ENCODE data around the gene EEF2K.

The EEF2K gene

GRCh38 chr16:22206842-22207714, 1.0 kb downstream of the EEF2K start:
- peak; percentile 69 for ATAC-seq
- TF ChIP-seq ZNF8 (CRISPR knock-in tag; IDR thresholded peaks at IDR 0.05) (peak; percentile 44; the same call in 1 of the 2 replicates), CREB5 (CRISPR knock-in tag; IDR thresholded peaks at IDR 0.05; ENCODE audit: low read depth) (no peak)

GRCh38 chr16:22207715-22208360, 1.8 kb downstream of the EEF2K start:
- no peak for ATAC-seq
- no peak for TF ChIP-seq ZNF565 (CRISPR knock-in tag; conservative IDR thresholded peaks at IDR 0.05; ENCODE audit: low read depth)
- no peak for TF ChIP-seq SNAI2 (CRISPR knock-in tag; IDR thresholded peaks at IDR 0.05)
- no peak for TF ChIP-seq ESRRG (CRISPR knock-in tag; IDR thresholded peaks at IDR 0.05)

- no peak for ATAC-seq
- no peak for TF ChIP-seq ZNF565 (CRISPR knock-in tag; conservative IDR thresholded peaks at IDR 0.05; ENCODE audit: low read depth)
Measured at GRCh38 chr16:22210285-22210684, 4.2 kb downstream of the EEF2K start.

GRCh38 chr16:22210854-22211253, 4.8 kb downstream of the EEF2K start:
- TF ChIP-seq ZFP30 (CRISPR knock-in tag; IDR thresholded peaks at IDR 0.05) (no peak), ZNF8 (CRISPR knock-in tag; IDR thresholded peaks at IDR 0.05) (no peak)

GRCh38 chr16:22213236-22213635, 7.2 kb downstream of the EEF2K start:
- TF ChIP-seq ZFP3 (CRISPR knock-in tag; IDR thresholded peaks at IDR 0.05), result no peak
- no peak for TF ChIP-seq ZNF70 (CRISPR knock-in tag; IDR thresholded peaks at IDR 0.05)
- TF ChIP-seq ARNTL (CRISPR knock-in tag; IDR thresholded peaks at IDR 0.05; ENCODE audit: borderline replicate concordance, low read depth), result no peak
- TF ChIP-seq BACH2 (CRISPR knock-in tag; IDR thresholded peaks at IDR 0.05; ENCODE audit: borderline replicate concordance), result no peak
- no peak for TF ChIP-seq TSHZ2 (CRISPR knock-in tag; IDR thresholded peaks at IDR 0.05)
- TF ChIP-seq CSRNP3 (CRISPR knock-in tag; IDR thresholded peaks at IDR 0.05), result no peak
- no peak for TF ChIP-seq PATZ1 (CRISPR knock-in tag; IDR thresholded peaks at IDR 0.05; ENCODE audit: borderline replicate concordance)
- TF ChIP-seq ZNF565 (CRISPR knock-in tag; conservative IDR thresholded peaks at IDR 0.05; ENCODE audit: low read depth), result no peak
- TF ChIP-seq TCF4 (CRISPR knock-in tag; IDR thresholded peaks at IDR 0.05; ENCODE audit: borderline replicate concordance), result no peak
- no peak for TF ChIP-seq ZC3H10 (CRISPR knock-in tag; IDR thresholded peaks at IDR 0.05)
- TF ChIP-seq TOX (CRISPR knock-in tag; IDR thresholded peaks at IDR 0.05; ENCODE audit: borderline replicate concordance), result no peak
- TF ChIP-seq CSDC2 (CRISPR knock-in tag; IDR thresholded peaks at IDR 0.05), result no peak
- no peak for TF ChIP-seq POU6F1 (CRISPR knock-in tag; IDR thresholded peaks at IDR 0.05; ENCODE audit: borderline replicate concordance, low read depth)
- TF ChIP-seq ZNF8 (CRISPR knock-in tag; IDR thresholded peaks at IDR 0.05), result no peak
- TF ChIP-seq GLIS3 (CRISPR knock-in tag; IDR thresholded peaks at IDR 0.05), result no peak
- no peak for TF ChIP-seq RARB (CRISPR knock-in tag; IDR thresholded peaks at IDR 0.05)
- ATAC-seq, result no peak

More at GRCh38 chr16:22210854-22211253, 4.8 kb downstream of the EEF2K start:
- no peak for ATAC-seq

All from SK-N-SH treated with all-trans-retinoic acid at 6 μM for 48 hours (cell line).